Measurements from ENCODE around the gene MYO3B.
"Not testable (repeated sequence)": the region's sequence is repeated elsewhere in the genome, so short reads cannot be mapped to it uniquely, and the experiment has no call there.

The MYO3B gene

DNA sequence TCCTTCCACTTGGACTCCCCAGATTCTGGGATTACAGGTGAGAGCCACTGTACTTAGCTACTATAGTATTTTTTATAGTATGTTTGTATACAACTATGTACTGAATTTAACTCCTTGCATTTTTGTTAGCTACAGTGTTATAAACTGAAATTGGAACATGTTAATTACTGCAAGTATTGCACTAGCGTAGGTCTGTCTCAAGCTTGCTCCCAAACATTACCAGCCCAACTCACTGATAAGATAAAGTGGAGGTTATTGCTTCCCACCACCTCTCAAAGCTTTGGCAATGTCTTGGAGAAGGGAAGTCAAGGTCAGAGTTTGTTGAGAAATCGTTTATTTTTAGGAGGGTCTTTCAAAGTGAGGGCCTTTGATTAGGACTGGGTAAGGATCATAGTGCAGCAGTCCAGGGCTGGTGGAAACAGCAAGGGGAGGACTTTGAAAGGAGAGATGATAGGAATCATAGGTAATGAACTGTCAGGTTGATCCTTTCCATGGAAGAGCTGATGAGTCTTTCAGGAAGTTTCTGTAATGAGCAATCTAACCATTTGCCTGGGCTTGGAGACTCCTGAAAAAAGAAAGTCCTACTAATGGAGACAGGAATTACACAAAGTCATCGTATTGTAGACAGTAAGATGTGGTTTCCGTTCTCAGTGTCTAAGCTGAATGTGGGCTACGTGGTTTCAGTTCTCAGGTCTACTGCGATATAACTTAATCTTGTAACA, 257.1 kb downstream of the MYO3B start:
- no peak for DNase-seq

- DNase-seq, result no peak
These were observed 258.4 kb downstream of the MYO3B start for GRCh38 chr2:170436077-170436943.

GRCh38 chr2:170446078-170446477, 268.1 kb downstream of the MYO3B start:
- DNase-seq, result no peak

DNA sequence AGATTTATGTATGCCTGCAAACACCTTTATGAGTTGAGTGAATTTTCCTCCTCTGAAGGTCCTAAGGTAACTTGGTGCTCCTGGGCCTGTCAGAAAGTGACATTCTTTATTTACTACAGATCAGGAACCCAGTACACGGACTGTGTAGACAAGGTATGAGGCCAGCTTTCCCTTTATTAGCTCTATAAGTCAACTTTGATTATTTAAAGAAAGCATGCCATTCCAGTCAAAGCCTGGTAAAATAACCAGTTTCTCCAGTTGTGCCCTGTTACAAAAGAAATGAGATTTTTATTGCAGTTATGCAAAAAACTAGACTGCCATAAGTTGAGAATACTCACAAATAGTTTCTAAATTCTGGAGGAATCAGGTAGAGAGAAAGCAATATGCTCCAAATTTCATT, 271.1 kb downstream of the MYO3B start:
- DNase-seq, result no peak

DNA sequence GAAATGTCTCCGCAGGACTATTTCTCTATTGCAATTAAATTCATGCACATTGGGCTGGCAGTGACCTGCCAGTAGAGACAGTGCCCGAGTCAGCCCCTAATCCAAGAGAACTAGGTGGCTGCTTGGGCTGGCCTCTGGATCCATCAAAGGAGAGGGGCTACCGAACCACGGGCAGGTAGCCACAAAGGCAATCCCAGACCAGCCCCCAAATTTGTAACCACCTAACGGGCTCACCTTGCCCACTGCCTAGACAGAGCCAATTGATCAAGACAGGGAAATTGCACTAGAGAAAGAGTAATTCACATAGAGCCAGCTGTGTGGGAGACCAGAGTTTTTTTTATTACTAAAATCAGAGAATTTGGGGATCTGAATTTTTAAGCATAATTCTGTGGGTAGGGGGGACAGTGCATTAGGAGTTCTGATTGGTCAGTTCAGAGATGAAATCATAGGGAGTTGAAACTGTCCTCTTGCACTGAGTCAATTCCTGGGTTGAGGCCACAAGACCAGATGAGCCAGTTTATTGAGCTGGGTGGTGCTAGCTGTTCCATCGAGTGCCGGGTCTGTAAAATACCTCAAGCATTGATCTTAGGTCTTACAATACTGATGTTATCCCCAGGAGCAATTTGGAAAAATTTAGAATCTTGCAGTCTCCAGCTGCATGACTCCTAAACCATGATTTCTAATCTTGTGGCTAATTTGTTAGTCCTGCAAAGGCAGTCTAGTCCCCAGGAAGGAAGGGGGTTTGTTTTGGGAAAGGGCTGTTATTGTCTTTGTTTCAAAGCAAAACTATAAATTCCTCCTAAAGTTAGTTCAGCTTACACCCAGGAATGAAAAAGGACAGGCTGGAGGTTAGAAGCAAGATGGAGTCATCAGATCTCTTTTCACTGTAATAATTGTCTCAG, 276.8 kb downstream of the MYO3B start:
- no peak for DNase-seq

DNA sequence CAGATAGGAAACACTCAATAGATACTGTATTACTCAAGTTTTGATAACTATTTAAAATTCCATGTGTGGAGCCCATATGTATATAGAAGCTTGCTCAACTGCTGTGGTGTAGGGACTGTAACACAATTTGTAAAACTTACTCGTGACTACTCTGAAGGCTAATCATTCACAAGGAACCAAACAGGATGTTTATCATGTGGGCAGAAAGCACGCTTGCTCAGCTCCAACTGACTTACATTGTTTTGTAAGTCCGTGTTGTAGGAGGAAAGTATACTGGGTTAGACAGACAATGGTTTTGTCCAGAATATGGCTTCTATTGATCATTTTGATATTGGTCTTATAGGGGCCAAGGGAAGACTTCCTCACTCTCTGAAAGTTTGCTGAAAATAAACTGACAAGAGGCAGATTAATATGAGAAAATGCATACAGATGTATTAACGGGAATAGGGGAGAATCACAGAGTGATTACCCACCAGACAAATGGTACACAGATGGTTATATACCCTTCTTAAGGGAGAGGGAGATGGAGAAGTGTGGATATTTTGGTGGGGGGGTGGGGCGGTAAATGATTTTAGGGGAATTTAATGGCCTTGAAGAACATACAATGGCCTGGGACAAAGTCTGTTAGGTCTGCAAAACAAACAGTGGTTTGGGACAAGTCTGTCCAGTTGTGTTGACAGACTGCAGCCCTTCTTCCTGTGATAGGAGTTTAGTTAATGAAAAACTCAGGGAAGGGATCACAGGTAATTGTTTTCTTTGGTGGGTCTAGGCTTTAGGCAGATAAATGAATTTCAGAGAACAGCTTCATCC, 277.9 kb downstream of the MYO3B start:
- DNase-seq, result no peak

GRCh38 chr2:170456914-170457313, 279.0 kb downstream of the MYO3B start:
- DNase-seq, result no peak

DNA sequence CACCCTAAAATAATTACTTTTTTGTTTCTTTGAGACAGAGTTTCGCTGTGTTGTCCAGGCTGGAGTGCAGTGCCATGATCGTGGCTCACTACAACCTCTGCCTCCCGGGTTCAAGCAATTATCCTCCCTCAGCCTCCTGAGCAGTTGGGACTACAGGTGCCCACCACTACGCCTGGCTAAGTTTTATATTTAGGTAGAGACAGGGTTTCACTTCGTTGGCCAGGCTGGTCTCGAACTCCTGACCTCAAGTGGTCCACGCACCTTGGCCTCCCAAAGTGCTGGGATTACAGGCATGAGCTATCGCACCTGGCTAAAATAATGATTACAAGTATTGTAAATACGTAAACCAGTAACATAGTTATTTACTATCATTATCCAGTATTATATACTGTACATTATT, 279.8 kb downstream of the MYO3B start:
- no peak for DNase-seq

- DNase-seq, result no peak
These were observed 283.9 kb downstream of the MYO3B start for GRCh38 chr2:170461889-170462288.

DNA sequence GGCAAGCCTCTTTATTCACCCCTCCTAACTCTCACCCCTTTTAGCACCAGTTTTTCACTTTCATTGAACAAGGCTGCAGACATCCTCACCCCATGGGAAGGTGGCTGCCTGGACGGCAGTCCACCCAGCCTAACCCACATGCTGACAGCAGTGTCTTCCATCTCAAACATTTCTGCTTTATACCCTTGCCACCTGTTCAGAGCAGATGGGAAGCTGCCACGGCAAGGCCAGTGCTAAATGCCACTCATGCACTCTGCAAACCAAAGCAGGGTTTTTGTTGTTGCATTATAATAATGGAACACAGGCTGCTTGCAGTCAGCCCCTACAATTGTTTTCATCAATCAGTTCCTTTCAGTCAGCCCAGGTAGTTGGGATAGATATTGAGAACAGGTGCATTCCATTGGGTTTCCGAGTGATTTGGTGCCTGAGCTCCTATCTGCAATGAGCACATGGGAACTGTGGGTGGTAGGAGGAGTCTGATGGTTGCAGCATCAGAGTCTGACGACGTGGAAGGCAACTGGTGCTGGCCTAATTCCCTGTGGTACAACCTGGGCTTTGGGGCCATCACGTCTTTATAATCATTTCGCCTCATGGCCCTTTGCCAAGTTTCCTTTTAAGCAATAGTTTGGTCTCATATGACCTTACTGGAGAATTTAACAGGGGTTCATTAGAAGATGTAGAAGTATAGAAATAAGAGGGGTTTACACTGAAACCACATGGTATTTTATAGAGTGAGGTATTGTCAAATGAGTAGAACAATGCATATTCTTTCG, 284.7 kb downstream of the MYO3B start:
- DNase-seq, result no peak

GRCh38 chr2:170463206-170463537, 285.2 kb downstream of the MYO3B start:
- no peak for DNase-seq

- no peak for DNase-seq
These were observed 286.3 kb downstream of the MYO3B start for GRCh38 chr2:170464268-170464667.

GRCh38 chr2:170465241-170465640, 287.3 kb downstream of the MYO3B start:
- no peak for DNase-seq

GRCh38 chr2:170466632-170467031, 288.7 kb downstream of the MYO3B start:
- no peak for DNase-seq

DNA sequence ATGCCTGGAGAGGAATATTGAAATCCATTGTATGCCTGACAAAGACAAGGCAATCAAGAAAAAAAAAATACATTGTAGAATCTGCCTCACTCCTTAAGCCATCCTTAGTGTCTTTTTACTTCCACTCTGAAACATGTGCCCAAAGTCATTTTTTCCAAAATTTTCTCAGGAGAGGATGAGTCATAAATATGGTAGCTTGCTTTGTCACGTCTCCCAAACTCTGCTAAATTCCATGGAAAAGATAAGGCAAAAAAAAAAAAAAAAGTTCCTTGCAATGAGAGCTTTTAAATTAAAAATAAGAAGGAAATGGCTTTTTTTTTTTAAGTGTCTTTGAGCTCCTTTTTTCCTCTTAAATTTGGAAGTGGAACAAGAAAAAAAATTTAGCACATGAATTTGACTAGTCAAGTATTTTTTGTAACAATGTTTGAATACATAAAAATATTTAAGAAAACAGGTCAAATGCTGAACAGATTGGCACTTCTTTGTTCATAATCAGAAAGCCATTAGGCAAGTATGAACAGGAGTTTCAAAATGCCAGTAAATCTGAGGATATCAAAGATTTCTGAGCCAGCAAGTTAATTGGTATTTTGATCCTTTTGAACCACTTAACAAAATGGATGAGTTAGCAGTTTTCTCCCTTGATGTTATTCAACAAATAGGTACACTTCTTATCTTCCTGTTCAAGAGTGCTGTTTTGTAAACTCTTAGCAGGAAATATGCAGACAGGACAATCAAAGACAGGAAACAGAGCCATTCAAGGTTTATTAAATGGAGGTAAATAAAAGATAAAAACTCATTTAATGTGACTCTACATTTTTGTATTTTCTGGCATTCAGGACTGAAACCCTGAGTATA, 289.8 kb downstream of the MYO3B start:
- DNase-seq, result no peak

DNA sequence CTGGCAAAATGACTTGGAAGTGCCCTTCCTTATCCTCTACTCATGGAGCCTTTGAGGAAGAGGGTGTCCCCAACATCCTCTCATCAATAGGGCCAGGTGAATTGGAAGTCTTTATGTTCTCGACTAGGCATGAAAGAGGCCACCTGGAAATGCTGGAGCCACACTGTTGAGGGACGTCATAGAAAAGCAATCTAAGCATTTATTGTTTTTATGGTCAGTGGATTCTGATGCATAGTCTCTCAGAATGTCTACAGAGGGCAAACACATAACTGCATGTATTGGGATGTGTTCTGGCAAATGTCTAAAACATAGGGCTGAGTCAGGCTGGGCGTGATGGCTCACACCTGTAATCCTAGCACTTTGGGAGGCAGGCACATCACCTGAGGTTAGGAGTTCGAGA, 290.6 kb downstream of the MYO3B start:
- no peak for DNase-seq

DNA sequence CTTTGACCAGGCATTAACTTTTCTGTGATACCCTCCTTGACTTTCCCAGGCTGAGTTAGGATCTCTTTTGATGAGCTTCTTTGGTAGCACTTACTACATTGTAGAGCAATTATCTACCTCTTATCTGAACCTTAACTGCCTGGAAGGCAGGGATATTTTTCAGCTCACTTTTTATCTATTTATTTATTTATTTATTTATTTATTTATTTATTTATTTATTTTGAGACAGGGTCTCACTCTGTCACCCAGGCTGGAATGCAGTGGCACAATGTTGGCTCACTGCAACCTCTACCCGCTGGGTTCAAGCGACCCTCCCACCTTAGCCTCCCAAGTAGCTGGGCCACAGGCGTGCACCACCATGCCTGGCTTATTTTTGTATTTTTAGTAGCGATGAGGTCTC, 294.6 kb downstream of the MYO3B start:
- not testable (repeated sequence) for DNase-seq

DNA sequence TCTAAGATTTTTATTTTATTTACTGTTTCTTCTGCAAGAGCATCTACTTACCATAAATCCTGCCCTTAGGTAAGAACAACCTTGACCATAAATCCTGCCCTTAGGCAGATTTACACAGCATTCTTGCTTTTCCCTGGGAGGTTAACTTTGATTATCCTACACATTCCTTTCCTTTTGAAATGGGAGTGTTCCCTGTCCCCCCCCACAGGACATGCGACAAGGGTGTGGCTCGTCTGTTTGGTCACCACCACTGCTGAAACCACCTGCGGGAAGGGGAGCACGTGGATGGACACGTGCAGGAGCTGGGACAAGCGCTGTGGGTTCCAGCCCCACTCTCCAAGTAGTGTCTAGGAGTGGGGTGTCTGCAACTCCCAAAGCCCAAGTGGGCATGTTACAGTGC, 297.9 kb downstream of the MYO3B start:
- no peak for DNase-seq

GRCh38 chr2:170477630-170478029, 299.7 kb downstream of the MYO3B start:
- no peak for DNase-seq

- no peak for DNase-seq
These were observed 303.3 kb downstream of the MYO3B start for GRCh38 chr2:170481201-170481600.

DNA sequence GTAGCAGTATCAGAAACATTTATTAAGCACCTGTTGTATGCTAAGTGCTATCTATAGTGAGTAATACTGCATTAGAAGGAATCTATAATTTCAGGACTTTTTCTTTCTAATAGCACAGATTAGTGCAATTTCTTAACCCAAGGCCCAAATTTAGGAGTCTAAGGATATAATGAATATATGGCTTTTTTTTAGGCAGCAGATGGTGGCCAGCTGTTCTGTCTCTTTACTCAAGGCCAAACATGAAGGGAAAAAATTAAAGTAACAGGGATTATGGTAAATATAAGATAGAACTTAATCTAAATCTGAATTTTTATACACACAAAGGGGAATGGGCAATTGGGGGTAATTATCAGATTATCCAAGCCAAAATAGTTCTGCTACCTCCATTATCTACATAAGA, 306.6 kb downstream of the MYO3B start:
- no peak for DNase-seq
